Stimulated activated CD8-positive, alpha-beta memory T cell treated with anti-CD3 and anti-CD28 coated beads, Interleukin-12 subunit alpha, Interleukin-12 subunit beta, amount 100 ng/mL, for 24 hours (primary cell): ENCODE data around the gene MDFIC2.
"Not testable (repeated sequence)": the region's sequence is repeated elsewhere in the genome, so short reads cannot be mapped to it uniquely, and the experiment has no call there.

Experiments
- DNase-seq: peaks from one replicate; pipeline ENCODE4 v3.0.0-alpha.2; 2020; ENCODE audit errors: extremely low read depth

Gene MDFIC2

DNA sequence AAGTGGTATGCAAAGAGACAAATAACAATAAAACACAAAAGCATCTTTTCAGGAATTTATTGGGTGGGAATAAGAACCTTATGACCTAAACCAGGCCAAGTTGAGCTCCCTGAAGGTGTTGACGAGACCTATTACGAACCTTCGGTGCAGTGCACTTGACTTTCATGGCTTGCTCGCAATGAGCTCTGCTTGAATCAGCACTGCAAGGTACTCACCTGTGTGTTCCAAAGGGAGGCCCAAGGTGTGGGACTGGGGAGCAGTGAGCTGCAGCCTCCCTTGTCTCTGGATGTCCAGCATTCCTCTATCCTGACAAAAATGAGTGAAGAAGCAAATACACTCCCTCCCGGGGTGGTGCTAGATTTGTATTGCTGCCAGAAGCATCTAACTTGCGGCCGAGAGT is at the start of gene MDFIC2:
TSS of gene MDFIC2 (minus strand) at position 303 of the 400 bp plus-strand sequence. CDS start 665 bp downstream, outside the sequence.
- DNase-seq: no peak

DNA sequence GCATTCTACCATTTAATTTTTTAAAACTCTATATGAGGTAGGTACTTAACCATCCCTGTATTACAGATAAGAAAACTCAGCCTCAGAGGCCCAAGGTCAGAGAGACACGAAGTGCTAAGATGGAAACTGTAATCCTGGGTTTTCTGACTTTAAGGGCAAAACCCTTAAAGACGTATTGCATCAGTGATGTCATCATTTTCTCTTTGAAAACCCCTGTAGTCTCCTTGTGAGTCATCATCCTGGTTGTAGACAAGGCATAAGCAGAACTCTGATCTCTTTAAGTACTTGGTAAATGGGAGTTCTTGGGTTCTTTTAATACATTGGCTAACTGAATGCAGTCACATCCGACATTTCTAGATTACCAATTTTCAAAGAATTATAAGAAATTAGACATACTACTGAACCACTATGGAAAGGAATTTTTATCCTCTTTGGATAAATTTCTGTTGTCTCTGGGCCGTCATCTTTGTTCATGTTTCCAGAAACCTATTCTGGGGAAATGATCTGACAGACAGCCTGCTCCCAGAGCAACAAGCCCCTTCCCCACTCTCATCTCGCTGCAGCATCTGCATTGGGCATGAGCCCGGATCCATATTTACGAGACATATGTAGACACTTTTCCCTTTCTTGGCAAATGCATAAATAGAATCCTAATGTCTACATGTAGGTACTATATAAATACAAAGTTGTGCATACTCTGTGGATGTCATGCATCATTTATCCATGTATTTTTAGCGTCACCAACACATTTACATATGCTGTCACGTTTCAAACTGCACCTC is 48.7 kb upstream of the MDFIC2 start:
- DNase-seq: no peak

DNA sequence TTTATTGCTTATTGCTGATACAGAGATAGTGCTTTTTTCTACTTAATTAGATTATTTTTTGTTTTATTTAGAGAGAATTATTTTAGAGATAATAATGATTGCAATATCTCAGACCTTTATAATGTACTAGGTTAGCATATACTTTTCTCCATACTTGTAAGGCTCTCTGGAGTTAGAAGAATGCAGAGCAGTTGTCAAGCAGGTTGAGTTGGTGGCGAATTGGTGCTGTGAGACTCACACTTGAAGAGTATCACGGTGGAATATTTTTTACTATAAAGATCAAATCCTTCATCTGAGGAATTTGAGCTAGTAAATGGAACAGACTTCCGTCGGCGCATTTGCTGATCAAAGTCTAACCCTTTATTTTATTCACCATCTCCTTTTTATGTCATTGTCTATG is 47.3 kb upstream of the MDFIC2 start:
- DNase-seq: no peak

DNA sequence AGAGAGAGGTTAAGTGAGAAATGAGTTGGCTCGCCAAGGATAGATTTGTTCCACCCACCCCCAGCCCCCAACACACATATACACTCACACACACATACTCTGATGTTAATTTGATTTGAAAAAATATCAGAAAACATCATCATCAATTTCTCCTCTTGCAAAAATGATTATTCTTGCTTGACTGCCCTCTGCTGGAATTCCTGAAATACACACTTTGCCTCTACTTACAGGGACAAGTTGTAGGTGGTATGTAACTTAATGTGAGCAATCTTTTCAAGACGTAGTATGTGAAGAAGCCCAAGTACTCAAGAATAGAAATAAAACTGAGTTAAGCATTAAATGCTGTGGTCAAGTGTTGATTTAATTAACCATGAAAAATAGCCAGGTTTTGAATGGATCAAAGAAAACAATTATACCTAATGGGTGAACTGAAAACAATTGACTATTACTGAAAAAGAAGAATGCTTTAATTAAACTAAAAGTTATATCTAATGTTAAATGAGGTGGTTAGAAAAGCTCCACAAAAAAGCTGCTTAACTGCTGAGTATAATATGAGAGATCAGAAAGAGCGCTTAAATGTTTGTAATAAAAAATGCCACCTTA is 46.6 kb upstream of the MDFIC2 start:
- no peak for DNase-seq

DNA sequence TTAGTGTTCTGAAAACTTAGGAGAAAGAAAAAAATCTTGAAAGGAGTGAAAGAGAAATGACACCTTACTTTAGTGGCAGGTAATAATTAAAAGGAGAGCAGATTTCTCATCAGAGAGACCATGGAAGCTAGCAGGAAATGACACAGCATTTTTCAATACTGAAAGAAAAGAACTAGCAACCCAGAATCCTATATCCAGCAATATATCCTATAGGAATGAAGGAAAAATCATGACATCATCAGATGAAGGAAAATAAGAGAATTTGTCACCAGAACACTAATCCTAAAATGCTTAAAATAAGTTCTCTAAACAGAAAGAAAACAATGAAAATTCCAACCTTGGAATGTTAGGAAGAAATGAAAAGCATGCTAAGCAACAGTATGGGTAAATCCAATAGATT is 39.8 kb upstream of the MDFIC2 start:
- no peak for DNase-seq

DNA sequence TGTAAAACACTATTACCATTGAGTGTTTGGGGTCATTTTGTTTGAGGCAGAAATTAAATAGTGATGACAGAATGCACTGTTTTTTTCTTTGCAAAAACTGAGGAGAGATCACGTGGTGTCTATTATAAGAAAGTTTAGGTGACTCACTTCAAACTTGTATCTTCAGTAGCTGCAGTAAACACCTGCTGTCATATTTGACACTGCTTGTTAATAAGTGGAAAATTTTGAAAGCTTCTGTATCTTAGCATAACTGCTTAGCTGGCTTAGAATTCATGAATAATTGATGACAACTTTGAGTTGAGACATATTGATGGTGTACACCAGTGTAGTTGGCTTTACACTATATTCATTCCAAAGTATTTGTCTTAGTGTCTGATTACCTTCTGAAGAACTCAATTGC is 29.7 kb upstream of the MDFIC2 start:
- no peak for DNase-seq

DNA sequence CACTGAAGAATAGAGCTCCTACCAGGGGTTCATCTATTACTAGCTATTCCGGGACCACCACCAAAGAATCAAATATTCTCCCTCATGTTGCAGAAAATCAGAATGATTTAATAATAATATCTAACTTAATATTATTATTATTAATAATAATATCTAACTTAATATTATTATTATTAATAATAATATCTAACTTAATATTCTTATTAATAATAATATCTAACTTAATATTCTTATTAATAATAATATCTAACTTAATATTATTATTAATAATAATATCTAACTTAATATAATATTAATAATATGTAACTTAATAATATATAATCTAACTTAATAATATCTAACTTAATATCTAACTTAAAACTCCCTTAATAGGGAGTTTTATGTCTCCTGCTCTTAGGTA is 24.4 kb upstream of the MDFIC2 start:
- not testable (repeated sequence) for DNase-seq

DNA sequence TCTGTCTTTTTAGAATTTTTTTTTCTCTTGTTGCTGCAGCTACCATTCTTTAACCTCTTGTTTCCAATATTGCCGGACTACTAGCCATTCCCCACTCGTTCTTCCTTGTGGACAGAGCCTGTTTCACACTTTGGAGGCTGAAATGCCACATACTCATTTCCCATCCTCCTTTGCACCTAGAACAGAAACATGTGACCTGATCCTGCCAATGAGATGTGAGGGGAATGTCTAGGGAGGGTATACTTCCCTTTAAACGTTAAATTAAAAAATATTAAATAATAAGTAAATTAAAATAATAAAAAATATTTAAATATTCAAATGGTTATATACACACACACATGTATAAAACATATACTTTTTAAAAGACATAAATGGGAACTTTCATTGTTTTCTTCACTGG is 20.6 kb upstream of the MDFIC2 start:
- no peak for DNase-seq

DNA sequence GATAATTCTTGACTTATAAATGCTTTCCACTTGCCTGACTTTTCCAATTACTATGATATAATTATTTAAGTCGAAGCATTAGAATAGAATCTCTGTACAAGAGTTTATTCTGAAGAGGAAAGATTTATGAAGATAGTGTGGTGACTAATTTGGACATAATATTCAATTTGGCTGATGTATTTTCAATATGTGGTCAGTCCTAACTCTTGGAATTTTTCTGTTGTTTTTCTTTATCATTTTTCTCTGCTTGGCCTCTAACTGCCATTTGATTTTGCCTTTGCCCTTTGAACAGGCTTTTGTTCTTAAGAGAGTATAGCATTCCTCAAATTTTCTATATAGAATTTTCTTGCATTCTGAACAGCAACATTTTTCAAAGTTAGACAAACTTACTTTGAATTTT is 2.6 kb upstream of the MDFIC2 start:
- no peak for DNase-seq

DNA sequence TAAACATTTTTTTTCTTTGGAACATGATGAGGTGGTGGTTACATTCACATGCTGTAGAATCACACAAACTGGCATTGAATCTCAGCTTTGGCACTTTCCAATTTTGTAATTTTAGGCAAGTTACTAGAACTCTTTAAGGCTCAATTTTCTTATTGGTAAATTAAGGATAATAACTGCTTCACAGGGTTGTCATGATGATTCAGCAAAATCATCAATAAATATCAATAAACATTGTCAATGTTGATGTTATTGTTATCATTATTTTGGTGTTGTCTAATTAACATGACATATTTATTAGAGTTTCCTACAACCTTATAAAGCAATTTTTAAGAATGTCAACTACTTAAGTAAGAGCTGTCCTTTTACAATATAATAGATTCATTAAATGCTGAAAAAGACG is 1.6 kb downstream of the MDFIC2 start:
- no peak for DNase-seq

DNA sequence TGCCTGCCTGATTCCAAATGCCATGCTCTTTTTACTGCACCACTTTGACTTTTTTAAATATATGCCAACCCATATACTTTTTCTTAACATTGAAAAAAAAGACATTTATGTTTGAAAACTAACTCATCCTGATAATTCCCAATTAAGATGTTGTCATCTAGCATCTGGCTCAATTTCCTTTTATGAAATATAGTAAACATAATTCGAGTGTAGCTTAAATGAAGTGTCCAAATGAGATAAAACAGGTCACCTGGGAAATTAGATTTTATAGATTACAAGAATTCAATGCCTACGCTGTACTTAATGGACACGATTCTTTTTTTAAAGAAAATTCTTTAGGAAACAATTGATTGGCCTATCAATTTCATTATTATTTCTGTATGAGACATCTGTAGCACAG is 2.8 kb downstream of the MDFIC2 start:
- DNase-seq: no peak

DNA sequence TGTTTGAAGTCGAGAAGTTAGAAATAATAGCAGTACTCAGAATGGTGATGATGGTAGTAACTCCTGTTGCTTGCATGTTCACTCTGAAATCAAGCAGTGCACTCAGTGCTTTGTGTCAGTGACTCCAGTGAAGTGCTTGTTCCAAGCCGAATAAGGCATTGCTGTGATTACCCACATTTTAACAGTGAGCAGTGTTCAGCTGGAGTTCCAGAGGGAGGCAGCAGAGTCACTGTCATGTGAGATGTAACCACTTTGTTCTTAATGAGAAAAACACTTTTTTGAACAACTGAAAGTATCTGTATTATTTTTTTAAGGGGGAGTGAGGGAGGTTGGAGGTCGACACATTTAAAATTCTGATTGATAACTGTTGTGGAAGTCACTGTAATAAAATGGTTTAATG is 3.7 kb downstream of the MDFIC2 start:
- DNase-seq: no peak

DNA sequence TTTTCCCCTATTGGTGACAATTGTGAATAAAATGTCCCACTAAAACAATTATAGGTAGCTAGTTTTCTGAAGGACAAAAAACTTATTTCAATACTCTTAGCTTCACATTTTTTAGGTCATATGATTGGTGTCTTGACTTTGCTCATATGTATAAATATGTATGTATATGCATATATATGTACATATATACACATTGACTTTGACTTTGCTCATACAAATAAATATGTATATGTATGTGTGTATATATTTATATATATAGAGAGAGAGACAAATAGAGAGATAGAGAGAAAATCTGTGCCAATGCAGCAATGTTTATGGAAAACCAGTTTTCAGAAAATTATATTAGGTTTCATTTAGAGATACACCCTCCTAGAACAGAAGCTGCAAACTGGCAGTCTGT is 5.7 kb downstream of the MDFIC2 start:
- no peak for DNase-seq

DNA sequence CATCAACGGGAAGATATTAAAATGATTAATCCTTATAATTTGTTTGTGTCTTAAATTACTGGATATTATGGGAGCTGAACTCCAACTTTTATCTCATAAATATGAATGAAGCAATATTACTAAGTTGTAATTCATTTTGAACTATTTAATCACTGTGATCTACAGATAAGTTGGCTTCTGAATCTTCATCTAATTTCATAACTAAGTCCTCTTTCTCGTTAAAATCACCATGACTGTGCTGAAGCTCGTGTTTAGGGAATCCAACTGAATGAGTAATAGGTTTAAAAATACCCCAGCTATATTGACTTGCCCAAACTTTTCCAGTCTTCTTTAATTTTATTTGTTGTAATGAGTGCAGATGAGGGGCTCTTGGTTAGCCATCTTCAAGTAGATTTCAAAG is 14.1 kb downstream of the MDFIC2 start:
- no peak for DNase-seq

DNA sequence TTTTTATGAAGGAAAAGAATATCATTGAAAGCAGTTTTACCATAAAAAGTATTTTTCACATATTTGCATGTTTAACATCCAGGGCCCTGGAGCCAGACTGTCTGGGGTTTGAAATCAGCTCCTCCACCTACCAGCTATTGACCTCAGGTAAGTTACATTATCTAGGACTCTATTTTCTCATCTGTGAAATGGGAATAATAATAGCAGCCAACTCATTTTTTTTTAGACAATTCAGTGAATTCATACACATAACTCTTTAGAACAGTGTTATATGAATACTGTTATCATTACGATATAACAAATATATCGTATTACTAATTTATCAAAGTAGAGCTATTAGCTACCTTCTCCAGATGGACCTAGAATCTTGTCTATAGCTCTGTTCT is 21.3 kb downstream of the MDFIC2 start:
- no peak for DNase-seq

DNA sequence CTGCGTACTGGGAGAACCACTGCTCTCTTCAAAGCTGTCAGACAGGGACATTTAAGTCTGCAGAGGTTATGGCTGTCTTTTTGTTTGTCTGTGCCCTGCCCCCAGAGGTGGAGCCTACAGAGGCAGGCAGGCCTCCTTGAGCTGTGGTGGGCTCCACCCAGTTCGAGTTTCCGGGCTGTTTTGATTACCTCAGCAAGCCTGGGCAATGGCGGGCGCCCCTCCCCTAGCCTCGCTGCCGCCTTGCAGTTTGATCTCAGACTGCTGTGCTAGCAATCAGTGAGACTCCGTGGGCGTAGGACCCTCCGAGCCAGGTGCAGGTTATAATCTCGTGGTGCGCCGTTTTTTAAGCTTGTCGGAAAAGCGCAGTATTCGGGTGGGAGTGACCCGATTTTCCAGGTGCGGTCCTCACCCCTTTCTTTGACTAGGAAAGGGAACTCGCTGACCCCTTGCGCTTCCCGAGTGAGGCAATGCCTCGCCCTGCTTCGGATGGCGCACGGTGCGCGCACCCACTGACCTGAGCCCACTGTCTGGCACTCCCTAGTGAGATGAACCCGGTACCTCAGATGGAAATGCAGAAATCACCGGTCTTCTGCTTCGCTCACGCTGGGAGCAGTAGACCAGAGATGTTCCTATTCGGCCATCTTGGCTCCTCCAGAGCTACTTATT is 21.9 kb downstream of the MDFIC2 start:
- not testable (repeated sequence) for DNase-seq

DNA sequence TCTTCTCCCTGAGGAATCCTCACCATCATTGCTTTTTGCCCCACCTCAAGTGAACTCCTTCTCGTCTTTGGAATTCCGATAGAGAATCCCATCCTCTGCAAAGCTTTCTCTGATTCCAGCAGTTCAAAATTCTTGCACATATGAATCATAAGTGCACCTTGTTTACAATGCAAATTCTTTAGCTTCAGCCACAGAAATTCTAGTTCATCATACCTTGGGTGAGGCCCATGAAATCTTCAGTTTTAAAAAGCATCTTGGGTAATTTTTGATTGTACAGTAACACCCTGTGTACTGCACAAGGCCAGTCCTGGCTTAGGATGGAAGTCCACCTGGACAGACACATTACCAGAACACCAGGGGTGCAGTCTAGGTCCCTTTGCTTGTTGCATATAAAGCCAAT is 30.8 kb downstream of the MDFIC2 start:
- no peak for DNase-seq

DNA sequence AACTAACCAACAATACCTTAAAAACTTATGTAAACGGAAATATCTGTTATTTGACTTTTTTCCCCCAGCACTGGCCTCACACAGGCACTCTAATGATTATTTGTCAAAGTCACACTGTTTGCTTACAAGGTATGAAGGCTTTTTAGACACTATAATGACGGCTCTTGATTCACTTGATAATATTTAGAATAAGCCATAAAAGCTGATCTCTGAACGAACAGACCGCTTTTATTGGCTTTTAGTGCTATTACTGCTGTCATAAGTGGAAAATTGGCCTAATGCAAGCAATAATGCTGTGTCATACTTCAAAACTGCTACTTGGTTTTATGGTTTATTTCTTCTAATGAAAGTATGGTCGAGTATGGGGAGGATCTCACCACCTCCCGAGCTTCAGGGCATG is 35.1 kb downstream of the MDFIC2 start:
- DNase-seq: no peak

DNA sequence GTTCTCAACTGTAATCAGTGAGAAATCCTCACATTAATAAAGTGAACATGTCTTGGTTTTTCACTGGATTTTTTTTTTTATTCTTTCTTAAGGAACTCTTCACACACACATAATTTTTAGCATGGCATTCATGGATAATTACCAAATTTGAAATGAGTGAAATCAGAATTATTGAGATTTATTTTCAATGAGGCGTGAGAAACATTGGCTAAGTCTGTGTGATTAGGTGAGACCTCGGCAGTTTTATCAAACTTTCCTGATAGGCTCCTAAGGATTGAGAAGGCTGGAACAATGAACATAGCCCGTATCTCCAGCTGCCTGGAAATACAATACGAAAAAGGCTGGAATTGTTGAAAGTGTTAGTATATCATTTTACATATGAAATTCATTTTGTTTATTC is 35.5 kb downstream of the MDFIC2 start:
- DNase-seq: no peak

DNA sequence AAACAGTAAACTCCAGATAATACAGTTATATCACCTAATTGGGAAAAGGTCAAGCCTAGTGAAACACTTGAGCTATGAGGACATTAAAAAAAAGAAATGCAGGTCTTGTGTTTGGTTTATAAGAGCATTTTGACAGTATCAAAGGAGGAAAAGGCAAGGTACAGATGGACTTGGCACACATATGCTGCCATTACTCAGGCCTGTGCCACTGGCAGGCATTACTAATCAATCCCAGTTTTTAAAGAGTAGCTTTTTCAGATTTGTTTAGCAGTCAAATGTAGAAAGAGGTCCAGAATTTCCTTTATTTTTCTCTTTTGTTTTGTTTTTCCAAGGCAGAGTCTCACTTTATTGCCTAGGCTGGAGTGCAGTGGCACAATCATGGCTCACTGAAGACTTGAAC is 38.9 kb downstream of the MDFIC2 start:
- no peak for DNase-seq

DNA sequence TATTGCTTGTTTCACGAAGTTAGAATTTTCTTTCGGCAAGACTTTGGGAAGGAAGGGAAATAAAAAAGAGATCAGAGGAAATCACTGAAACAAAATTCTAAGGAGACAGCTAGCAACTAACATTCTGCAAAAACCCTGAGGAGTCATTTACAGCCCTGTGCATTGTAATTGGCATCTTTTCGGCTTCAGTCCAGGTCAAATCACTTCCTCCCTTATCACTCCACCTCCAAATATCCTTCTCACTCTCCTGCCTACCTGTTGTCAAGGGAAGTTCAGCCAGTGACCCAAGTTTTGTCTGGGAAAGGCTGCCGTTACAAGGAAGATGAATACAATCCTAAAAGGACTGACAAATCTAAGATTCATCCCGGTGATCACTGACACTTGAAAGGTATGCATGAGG is 39.6 kb downstream of the MDFIC2 start:
- DNase-seq: no peak

DNA sequence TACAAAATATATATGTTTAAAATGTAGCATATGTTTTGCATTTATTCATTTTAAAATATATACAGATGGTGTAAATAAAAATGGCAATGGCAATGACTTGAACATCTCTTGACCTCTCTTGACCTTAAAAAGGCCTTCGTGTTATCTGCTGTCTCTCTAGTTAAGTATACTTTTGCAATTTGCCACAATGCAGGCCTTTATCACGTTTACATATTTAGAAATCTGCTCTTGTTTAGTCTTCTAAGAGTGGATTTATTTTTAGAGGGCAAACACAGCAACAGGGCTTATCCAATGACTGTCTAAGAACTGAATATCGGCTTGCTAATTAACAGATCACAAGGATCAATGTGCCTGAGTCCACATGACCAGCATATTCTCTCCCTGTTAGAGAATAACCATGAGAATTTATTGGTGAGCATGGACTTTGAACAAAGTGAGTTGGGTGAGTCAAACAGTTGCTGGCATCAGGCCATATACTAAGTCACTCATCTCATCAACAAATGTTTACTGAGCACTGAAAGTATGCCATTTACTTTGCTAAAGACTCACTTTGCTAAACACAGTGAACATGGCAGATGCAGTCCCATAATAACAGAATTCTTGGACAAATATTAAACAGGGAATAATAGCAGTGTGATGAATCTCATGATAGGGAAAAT is 48.2 kb downstream of the MDFIC2 start:
- DNase-seq: no peak

DNA sequence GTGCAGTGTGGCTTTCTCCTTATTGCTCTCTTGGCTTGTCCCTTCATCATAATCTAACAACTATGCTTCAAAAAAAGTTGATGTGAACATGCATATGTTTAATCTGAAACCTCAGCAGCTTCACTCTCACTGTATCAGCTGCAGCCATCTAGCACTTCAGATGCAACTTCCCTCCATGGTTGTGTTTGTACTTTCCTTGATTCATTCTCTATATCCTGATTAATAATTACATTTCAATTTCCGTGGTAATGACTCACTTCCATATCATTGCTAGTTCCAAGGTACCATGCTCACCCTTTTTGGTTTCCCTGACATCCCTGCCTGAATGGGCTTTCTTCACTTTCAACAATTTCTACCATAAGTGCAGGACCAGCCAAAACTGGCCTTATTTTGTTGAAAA is 51.2 kb downstream of the MDFIC2 start:
- DNase-seq: no peak
